Measurements from ENCODE around the gene NADK. TPM values are rescaled to one million over a fixed set of nuclear protein-coding genes. Genes with fewer than 3 reads are reported as not detected.

NADK gene, protein sequence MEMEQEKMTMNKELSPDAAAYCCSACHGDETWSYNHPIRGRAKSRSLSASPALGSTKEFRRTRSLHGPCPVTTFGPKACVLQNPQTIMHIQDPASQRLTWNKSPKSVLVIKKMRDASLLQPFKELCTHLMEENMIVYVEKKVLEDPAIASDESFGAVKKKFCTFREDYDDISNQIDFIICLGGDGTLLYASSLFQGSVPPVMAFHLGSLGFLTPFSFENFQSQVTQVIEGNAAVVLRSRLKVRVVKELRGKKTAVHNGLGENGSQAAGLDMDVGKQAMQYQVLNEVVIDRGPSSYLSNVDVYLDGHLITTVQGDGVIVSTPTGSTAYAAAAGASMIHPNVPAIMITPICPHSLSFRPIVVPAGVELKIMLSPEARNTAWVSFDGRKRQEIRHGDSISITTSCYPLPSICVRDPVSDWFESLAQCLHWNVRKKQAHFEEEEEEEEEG
- 56.4 and 61.7 TPM in 2 replicates for total RNA-seq (2014; rRNA removed)
- 37.7 TPM for polyA plus RNA-seq (2012)

DNA sequence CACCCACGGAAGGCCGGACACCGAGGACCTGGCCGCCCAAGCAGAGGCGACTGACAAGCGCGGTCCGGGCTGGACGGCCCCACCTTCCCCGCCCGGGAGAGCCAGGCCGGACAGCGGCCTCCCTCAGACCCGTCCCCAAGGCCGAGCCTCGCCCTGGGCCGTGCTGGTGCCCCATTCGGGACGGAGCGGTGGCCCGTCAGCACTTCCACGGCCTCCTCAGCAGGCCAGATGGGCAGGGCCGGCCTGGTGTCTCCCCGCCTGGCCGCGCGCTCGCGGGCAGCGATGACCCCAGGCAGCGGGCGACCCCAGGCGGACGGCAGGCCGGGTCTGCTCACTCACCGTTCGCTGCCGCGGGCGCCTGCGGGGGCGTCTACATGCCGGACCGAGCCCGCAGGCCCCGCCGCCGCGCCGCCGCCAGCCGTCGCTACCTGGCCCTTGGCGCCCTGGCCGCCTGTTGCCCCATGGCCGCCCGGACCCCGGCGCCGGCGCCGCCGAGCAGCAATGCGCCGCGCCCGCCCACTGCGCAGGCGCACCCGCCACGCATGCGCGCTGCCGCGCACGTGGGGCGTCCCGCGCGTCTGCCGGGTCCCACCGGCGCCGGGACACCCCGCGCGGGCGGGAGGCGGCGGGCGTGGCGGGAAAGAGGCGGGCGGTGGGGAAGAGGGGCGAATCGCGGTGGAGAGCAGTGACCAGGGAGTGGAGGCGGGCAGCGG, at the start of gene NADK:
Gene NADK, minus strand, starts transcription at position 521 of the 713 bp plus-strand sequence. CDS start 13,064 bp downstream, outside the sequence.
- peak; percentile 45 for DNase-seq (ENCODE audit: low read depth)

- DNase-seq (ENCODE audit: low read depth) = no peak
These were observed 49.0 kb upstream of the NADK start for GRCh38 chr1:1827089-1827848.

GRCh38 chr1:1826356-1827088, 48.3 kb upstream of the NADK start:
- DNase-seq (ENCODE audit: low read depth) = peak; percentile 54

GRCh38 chr1:1825217-1825616, 46.9 kb upstream of the NADK start:
- no peak for DNase-seq (ENCODE audit: low read depth)

DNA sequence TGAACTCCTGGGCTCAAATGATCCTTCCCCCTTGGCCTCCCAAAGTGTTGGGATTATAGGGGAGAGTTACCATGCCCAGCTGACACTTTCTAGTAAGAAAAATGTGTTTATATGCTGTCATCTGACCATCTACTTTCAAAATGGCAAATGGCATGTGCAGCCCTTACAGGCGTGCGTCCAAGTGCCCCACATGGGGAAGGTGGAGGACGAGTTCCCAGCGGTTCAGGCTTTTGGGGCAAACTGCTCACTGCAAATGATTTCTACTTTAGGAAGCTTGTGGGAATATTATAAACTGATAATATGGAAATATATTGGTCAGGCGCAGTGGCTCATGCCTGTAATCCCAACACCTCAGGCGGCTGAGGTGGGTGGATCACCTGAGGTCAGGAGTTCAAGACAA, 41.5 kb upstream of the NADK start:
- DNase-seq (ENCODE audit: low read depth) = no peak

DNA sequence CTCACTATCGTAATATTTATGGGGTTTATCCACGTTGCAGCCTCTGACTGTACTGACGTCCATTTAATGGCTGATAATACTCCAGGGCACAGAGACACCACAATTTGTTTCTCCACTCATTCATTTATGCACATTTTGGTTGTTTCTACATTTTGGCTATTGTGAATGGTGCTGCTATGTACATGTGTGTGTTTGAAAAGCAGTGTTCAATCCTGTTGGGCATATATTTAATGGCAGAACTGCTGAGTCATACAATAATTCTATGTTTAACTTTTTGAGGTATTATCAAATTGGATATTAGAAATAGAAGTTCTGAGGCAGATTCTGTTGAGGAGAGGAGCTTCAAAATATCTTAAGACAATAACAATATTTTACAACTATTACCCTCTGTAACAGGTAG, 39.0 kb upstream of the NADK start:
- no peak for DNase-seq (ENCODE audit: low read depth)

DNA sequence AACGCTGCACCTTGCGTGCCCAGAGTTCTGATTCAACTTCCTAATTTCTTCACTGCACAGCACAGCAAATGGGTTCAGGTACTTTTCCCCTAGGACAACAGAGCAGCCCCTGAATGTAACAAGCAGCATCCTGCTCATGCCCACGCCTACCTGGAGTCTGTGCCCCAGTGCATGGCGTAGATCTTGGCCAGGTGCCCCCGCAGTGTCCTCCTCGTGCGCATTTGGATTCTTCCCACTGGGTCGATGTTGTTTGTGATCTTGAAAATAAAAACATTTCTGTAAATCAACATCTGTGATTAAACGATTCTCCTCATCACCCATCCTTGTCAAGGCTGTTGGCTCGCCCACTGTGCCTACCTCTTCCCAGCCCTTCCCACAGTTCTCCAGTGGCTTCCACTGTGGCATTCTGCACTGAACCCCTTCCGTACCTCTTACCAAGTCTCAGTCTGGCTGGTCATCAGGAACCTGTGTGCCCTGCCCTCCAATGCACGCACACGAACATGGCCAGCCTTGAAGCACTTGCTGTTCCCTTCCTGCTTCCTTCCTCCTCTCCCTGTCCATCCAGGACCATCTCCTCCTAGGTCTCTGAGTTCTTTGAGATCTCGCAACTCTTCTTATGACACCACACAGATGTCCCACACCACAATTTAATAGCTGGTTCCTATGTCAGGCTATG, 37.5 kb upstream of the NADK start:
- no peak for DNase-seq (ENCODE audit: low read depth)

- DNase-seq (ENCODE audit: low read depth) = no peak
These were observed 31.2 kb upstream of the NADK start for GRCh38 chr1:1809489-1809888.

DNA sequence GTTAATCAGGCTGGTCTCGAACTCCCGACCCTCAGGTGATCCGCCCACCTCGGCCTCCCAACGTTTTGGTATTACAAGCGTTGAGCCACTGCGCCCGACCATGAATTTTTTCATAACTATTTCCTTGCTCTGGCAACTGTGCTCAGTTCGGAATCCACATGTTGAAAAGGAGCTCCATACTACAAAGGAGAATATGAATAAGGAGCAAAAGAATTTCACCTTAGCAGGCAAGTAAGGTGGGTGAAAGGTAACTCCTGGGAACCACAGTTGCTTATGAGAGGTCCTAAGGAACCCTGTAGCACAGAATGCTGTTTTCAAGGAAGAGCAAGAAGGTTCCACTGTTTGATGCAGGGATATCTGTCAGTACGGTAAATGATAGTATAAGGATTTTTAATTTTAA, 29.9 kb upstream of the NADK start:
- no peak for DNase-seq (ENCODE audit: low read depth)

DNA sequence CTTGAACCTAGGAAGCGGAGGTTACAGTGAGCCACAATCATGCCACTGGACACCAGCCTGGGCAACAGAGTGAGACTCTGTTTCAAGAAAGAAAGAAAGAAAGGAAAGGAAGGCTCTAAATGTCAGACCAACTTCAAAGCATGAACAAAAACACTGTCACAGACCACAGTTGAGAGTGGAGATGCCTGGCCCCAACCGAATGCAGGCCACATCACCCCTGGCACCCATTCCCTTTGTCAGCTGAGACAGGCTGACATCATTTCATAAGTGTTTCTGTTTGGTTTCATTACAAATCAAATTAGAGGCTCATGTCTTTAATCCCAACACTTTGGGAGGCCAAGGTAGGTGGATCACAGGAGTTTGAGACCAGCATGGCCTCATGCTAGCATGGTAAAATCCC, 28.6 kb upstream of the NADK start:
- DNase-seq (ENCODE audit: low read depth) = no peak

- DNase-seq (ENCODE audit: low read depth) = no peak
These were observed 26.0 kb upstream of the NADK start for GRCh38 chr1:1804301-1804700.

- DNase-seq (ENCODE audit: low read depth) = no peak
These were observed 24.6 kb upstream of the NADK start for GRCh38 chr1:1802871-1803270.

- DNase-seq (ENCODE audit: low read depth) = no peak
These were observed 21.4 kb upstream of the NADK start for GRCh38 chr1:1799716-1800115.

GRCh38 chr1:1797731-1798341, 19.6 kb upstream of the NADK start:
- no peak for DNase-seq (ENCODE audit: low read depth)

DNA sequence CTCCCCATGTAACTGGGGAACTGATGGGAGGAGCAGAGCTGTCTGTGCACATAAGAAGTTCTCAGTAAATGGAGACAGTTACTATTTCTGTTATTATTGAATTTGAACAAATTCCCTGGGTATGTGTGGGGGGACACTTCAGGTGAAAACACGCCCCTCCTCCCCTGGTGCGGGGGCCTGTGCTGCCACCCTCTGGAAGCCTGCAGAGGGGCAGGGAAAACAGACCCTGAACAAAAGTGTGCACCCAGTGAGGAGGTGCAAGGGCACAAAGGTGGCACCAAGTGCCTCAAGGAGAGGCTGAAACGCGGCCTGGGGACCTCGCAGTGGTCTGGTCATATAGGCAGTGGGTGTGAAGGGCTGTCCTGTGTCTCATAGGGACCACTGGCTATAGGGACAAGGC, 18.2 kb upstream of the NADK start:
- DNase-seq (ENCODE audit: low read depth) = no peak

DNA sequence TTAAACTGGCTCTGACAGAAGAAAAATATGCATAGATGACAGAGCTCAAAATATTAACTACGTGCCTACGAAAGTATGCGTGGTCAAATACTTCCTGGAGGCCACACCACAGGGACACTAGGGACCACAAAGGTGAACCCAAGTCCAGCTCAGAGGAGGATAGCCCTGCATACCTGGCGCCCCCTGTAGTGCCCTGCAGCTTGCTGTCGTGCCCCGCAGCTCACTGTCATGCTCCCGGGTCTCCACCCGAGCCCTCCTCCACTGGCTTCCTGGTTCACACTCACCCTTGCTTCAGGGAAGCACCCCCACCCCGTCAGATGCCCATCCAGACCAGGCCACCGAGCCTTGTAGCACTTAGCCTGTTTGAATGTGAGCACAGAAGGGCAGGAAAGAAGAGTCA, 16.7 kb upstream of the NADK start:
- DNase-seq (ENCODE audit: low read depth) = no peak

GRCh38 chr1:1793481-1794244, 15.4 kb upstream of the NADK start:
- DNase-seq (ENCODE audit: low read depth) = no peak

DNA sequence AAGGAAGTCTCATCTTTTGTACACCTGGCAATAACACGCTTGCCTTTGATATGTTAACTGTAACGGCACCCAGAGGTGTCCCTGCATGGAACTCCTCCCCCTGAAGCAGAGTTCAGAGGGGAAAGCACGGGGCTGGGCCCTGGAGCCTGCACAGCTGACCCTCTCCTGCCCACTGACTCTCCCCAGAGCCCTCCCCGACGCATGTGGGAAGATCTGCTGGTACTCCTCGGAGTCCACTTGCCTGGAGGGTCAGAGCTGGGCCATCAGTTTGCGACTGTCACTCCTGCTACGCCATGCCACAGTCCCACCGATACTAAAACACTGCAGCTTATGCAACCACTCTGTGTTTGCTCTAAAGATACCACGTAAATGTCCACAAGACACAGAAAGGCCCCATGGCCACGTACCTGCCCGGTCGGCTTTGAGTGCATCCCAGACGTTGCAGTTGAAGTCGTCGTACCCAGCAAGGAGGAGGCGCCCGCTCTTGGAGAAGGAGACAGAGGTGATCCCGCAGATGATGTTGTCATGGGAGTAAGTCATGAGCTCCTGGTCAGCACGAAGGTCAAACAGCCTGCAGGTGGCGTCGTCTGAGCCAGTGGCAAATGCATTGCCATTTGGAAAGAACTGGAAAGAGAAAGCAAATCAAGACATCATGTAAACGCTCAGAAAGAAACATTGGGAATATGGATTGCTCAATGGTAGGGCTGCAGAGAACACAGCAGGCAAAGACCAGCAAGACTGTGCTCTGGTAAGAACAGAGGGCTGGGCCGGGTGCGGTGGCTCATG, 10.6 kb upstream of the NADK start:
- DNase-seq (ENCODE audit: low read depth) = peak; percentile 40

GRCh38 chr1:1788136-1788535, 9.9 kb upstream of the NADK start:
- no peak for DNase-seq (ENCODE audit: low read depth)

Measured in LHCN-M2 (cell line).